Measurements from ENCODE around the gene PCSK1N.

PCSK1N gene

GRCh38 chrX:48786825-48787504 lies 48.4 kb downstream of the PCSK1N start:
- Mint-ChIP-seq H3K4me3 (no peak overlapping the region), H3K9me3 (ENCODE audit: low read depth) (no peaks in the 10 kb centered on the region), H3K36me3 (no peaks in the 10 kb centered on the region), H3K27me3 (no peaks in the 10 kb centered on the region), H3K4me1 (ENCODE audit: low read depth) (peaks cover 15% of the 10 kb centered on the region), H3K27ac (no peak overlapping the region)

DNA sequence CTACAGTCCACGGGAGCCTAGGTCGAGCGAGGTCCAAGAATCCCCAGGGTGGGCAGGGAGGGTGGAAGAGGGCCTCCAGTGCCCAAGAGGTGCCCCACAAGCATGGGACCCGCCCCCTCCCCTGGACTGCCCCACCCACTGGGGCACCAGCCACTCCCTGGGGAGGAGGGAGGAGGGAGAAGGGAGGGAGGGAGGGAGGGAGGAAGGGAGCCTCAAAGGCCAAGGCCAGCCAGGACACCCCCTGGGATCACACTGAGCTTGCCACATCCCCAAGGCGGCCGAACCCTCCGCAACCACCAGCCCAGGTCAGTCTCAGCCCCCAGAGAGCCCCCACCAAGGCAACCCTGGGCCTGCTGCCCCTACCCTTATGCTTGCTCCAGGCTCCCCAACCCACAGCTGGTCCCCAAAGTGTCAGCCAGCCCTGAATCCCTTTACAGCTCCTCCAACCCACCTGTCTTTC lies 49.0 kb downstream of the PCSK1N start, which contains the start of gene GATA1:
TSS of gene GATA1 (plus strand) at position 250 of the 460 bp plus-strand sequence. CDS start 4,520 bp downstream, outside the sequence.
- H3K36me3 Mint-ChIP-seq: no peaks in the 10 kb centered on the region
- no peaks in the 10 kb centered on the region for H3K27me3 Mint-ChIP-seq
- no peak within 1 kb of the TSS for H3K4me3 Mint-ChIP-seq
- no peak within 1 kb of the TSS for H3K27ac Mint-ChIP-seq
- H3K9me3 Mint-ChIP-seq (ENCODE audit: low read depth): no peaks in the 10 kb centered on the region
- peaks cover 15% of the 10 kb centered on the region for H3K4me1 Mint-ChIP-seq (ENCODE audit: low read depth)

- no peaks in the 10 kb centered on the region for H3K9me3 Mint-ChIP-seq (ENCODE audit: low read depth)
- no peak overlapping the region for H3K27ac Mint-ChIP-seq
- peaks cover 15% of the 10 kb centered on the region for H3K4me1 Mint-ChIP-seq (ENCODE audit: low read depth)
- H3K36me3 Mint-ChIP-seq: no peaks in the 10 kb centered on the region
- no peak overlapping the region for H3K4me3 Mint-ChIP-seq
- H3K27me3 Mint-ChIP-seq: no peaks in the 10 kb centered on the region
Measured at GRCh38 chrX:48785540-48786214, 49.7 kb downstream of the PCSK1N start.

- no peaks in the 10 kb centered on the region for H3K27me3 Mint-ChIP-seq
- no peaks in the 10 kb centered on the region for H3K9me3 Mint-ChIP-seq (ENCODE audit: low read depth)
- no peak overlapping the region for H3K27ac Mint-ChIP-seq
- H3K36me3 Mint-ChIP-seq: no peaks in the 10 kb centered on the region
- H3K4me1 Mint-ChIP-seq (ENCODE audit: low read depth): peaks cover 15% of the 10 kb centered on the region
- H3K4me3 Mint-ChIP-seq: no peak overlapping the region
Measured at GRCh38 chrX:48785186-48785539, 50.2 kb downstream of the PCSK1N start.

GRCh38 chrX:48784726-48785125 lies 50.7 kb downstream of the PCSK1N start:
- peaks cover 11% of the 10 kb centered on the region for H3K4me1 Mint-ChIP-seq (ENCODE audit: low read depth)
- H3K27ac Mint-ChIP-seq: no peak overlapping the region
- H3K27me3 Mint-ChIP-seq: no peaks in the 10 kb centered on the region
- H3K9me3 Mint-ChIP-seq (ENCODE audit: low read depth): no peaks in the 10 kb centered on the region
- no peaks in the 10 kb centered on the region for H3K36me3 Mint-ChIP-seq
- no peak overlapping the region for H3K4me3 Mint-ChIP-seq

GRCh38 chrX:48782795-48783194 lies 52.6 kb downstream of the PCSK1N start:
- Mint-ChIP-seq H3K36me3 (no peaks in the 10 kb centered on the region), H3K4me3 (no peak overlapping the region), H3K27me3 (no peaks in the 10 kb centered on the region), H3K4me1 (ENCODE audit: low read depth) (no peaks in the 10 kb centered on the region), H3K27ac (no peak overlapping the region), H3K9me3 (ENCODE audit: low read depth) (no peaks in the 10 kb centered on the region)

GRCh38 chrX:48782216-48782615 lies 53.2 kb downstream of the PCSK1N start:
- no peaks in the 10 kb centered on the region for H3K27me3 Mint-ChIP-seq
- no peaks in the 10 kb centered on the region for H3K36me3 Mint-ChIP-seq
- no peak overlapping the region for H3K4me3 Mint-ChIP-seq
- H3K9me3 Mint-ChIP-seq (ENCODE audit: low read depth): no peaks in the 10 kb centered on the region
- no peak overlapping the region for H3K27ac Mint-ChIP-seq
- no peaks in the 10 kb centered on the region for H3K4me1 Mint-ChIP-seq (ENCODE audit: low read depth)

DNA sequence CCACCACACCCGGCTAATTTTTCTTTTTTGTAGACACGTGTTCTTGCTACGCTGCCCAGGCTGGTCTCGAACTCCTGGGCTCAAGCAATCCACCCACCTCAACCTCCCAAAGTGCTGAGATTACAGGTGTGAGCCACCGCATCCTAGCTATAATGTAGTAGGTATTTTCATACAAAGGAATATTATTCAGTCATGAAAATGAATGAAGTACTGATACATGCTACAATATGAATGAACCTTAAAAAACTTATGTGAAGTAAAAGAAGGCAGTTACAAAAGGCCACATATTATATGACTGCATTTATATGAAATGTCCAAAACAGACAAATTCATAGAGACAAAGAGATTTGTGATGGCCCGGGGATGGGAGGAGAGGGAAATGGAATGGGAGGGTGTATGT lies 53.7 kb downstream of the PCSK1N start:
- Mint-ChIP-seq H3K9me3 (ENCODE audit: low read depth) (no peaks in the 10 kb centered on the region), H3K4me3 (no peak overlapping the region), H3K27ac (no peak overlapping the region), H3K4me1 (ENCODE audit: low read depth) (no peaks in the 10 kb centered on the region), H3K36me3 (no peaks in the 10 kb centered on the region), H3K27me3 (no peaks in the 10 kb centered on the region)
